HK-2 (cell line): Measurements from ENCODE around the gene FOXF1.

ENCODE experiments used
- DNase-seq: peaks from one replicate; pipeline ENCODE4 v3.0.0-alpha.2; 2018; ENCODE audit not compliant: unreplicated experiment

FOXF1 gene

GRCh38 chr16:86533767-86534351 is 23.5 kb downstream of the FOXF1 start:
- no peak for DNase-seq

GRCh38 chr16:86534779-86535615 is 24.7 kb downstream of the FOXF1 start:
- no peak for DNase-seq

GRCh38 chr16:86536621-86537020 is 26.3 kb downstream of the FOXF1 start:
- no peak for DNase-seq

GRCh38 chr16:86537486-86537885 is 27.2 kb downstream of the FOXF1 start:
- no peak for DNase-seq

GRCh38 chr16:86538196-86538780 is 28.0 kb downstream of the FOXF1 start:
- no peak for DNase-seq

GRCh38 chr16:86540894-86541293 is 30.6 kb downstream of the FOXF1 start:
- no peak for DNase-seq

- no peak for DNase-seq
Observed at GRCh38 chr16:86541560-86541959, 31.2 kb downstream of the FOXF1 start.

GRCh38 chr16:86542756-86543750 is 32.7 kb downstream of the FOXF1 start:
- no peak for DNase-seq

GRCh38 chr16:86545481-86545880 is 35.2 kb downstream of the FOXF1 start:
- no peak for DNase-seq

- DNase-seq, result no peak
Observed at GRCh38 chr16:86545954-86546637, 35.8 kb downstream of the FOXF1 start.

- DNase-seq, result no peak
Observed at GRCh38 chr16:86546638-86547013, 36.3 kb downstream of the FOXF1 start.

- no peak for DNase-seq
Observed at GRCh38 chr16:86547286-86547685, 37.0 kb downstream of the FOXF1 start.

- no peak for DNase-seq
Observed at GRCh38 chr16:86549076-86549892, 39.0 kb downstream of the FOXF1 start.

- DNase-seq, result no peak
Observed at GRCh38 chr16:86549893-86550190, 39.5 kb downstream of the FOXF1 start.

- no peak for DNase-seq
Observed at GRCh38 chr16:86550281-86550680, 40.0 kb downstream of the FOXF1 start.

- no peak for DNase-seq
Observed at GRCh38 chr16:86553356-86553755, 43.0 kb downstream of the FOXF1 start.

GRCh38 chr16:86554599-86554916 is 44.2 kb downstream of the FOXF1 start:
- DNase-seq, result no peak

- DNase-seq, result peak; percentile 91
Observed at GRCh38 chr16:86554917-86555703, 44.8 kb downstream of the FOXF1 start, which contains the start of gene MTHFSD. Gene MTHFSD, minus strand, starts transcription at chr16:86555235. Its CDS starts 51 bp downstream, at chr16:86555184.

GRCh38 chr16:86555704-86556075 is 45.4 kb downstream of the FOXF1 start:
- DNase-seq, result no peak

- no peak for DNase-seq
Observed at GRCh38 chr16:86556576-86556975, 46.2 kb downstream of the FOXF1 start.
